Measurements from ENCODE around the gene FGD4.
"Not testable (repeated sequence)": the region's sequence is repeated elsewhere in the genome, so short reads cannot be mapped to it uniquely, and the experiment has no call there.

FGD4 gene

GRCh38 chr12:32504591-32504990 is 105.2 kb downstream of the FGD4 start:
- Histone ChIP-seq H3K4ac (ENCODE audit: low read depth in 1 of 2, low read length in 2 of 2) (no peak overlapping the region), H2BK15ac (ENCODE audit: low read depth, poor library complexity, severe bottlenecking) (no peak overlapping the region), H2BK120ac (ENCODE audit: low read depth, low read length) (no peak overlapping the region), H2AFZ (ENCODE audit: low read depth, low read length) (no peak overlapping the region), H3K18ac (ENCODE audit: low read depth in 1 of 2, low read length in 2 of 2) (no peak overlapping the region), H3K4me1 (ENCODE audit: control insufficient read depth, insufficient read depth, low read depth, low read length) (peaks cover 3% of the 10 kb centered on the region), H3K23ac (ENCODE audit: low read length in 2 of 2) (no peak overlapping the region), H3K36me3 (ENCODE audit: control insufficient read depth in 1 of 2, insufficient read depth in 2 of 2, low read depth in 1 of 2, low read length in 2 of 2) (no peaks in the 10 kb centered on the region), H3K4me2 (ENCODE audit: low read length, poor library complexity, severe bottlenecking) (no peak overlapping the region), H2AK5ac (ENCODE audit: low read length, severe bottlenecking) (no peak overlapping the region), H4K91ac (ENCODE audit: low read length) (no peak overlapping the region), H2BK5ac (ENCODE audit: low read depth, low read length, poor library complexity, severe bottlenecking) (no peak overlapping the region), H3K9me3 (ENCODE audit: control insufficient read depth, low read length) (no peaks in the 10 kb centered on the region), H3K27ac (ENCODE audit: low read length, poor library complexity, severe bottlenecking) (no peak overlapping the region), H3K14ac (ENCODE audit: low read length in 2 of 2) (no peak overlapping the region), H4K8ac (ENCODE audit: low read length) (no peak overlapping the region), H3K79me1 (replicated peaks; ENCODE audit: low read length, poor library complexity, severe bottlenecking) (peaks cover 15% of the 10 kb centered on the region), H3K4me3 (ENCODE audit: insufficient read depth in 1 of 2, low read depth in 1 of 2, low read length in 2 of 2) (no peak overlapping the region), H3K9ac (ENCODE audit: low read length) (no peak overlapping the region), H2BK12ac (ENCODE audit: low read length in 2 of 2) (no peak overlapping the region), H3K27me3 (ENCODE audit: control insufficient read depth in 1 of 2, insufficient read depth in 1 of 2, low read length in 2 of 2) (no peaks in the 10 kb centered on the region)
- WGBS, result 94% methylated on average over 3 of the region's 3 CpGs
- no peak for DNase-seq

- H3K79me1 ChIP-seq (replicated peaks; ENCODE audit: low read length, poor library complexity, severe bottlenecking), result peaks cover 15% of the 10 kb centered on the region
These were observed 105.9 kb downstream of the FGD4 start for GRCh38 chr12:32505067-32505945.

GRCh38 chr12:32507096-32507941 is 108.0 kb downstream of the FGD4 start:
- not testable (repeated sequence) for H3K36me3 ChIP-seq (ENCODE audit: control insufficient read depth in 1 of 2, insufficient read depth in 2 of 2, low read depth in 1 of 2, low read length in 2 of 2); H3K4me1 ChIP-seq (ENCODE audit: control insufficient read depth, insufficient read depth, low read depth, low read length); H2BK5ac ChIP-seq (ENCODE audit: low read depth, low read length, poor library complexity, severe bottlenecking); H3K27me3 ChIP-seq (ENCODE audit: control insufficient read depth in 1 of 2, insufficient read depth in 1 of 2, low read length in 2 of 2); H2AK5ac ChIP-seq (ENCODE audit: low read length, severe bottlenecking); H3K9me3 ChIP-seq (ENCODE audit: control insufficient read depth, low read length); H3K4ac ChIP-seq (ENCODE audit: low read depth in 1 of 2, low read length in 2 of 2); H3K4me2 ChIP-seq (ENCODE audit: low read length, poor library complexity, severe bottlenecking); H2AFZ ChIP-seq (ENCODE audit: low read depth, low read length); H3K18ac ChIP-seq (ENCODE audit: low read depth in 1 of 2, low read length in 2 of 2); H3K27ac ChIP-seq (ENCODE audit: low read length, poor library complexity, severe bottlenecking); H3K9ac ChIP-seq (ENCODE audit: low read length); H4K8ac ChIP-seq (ENCODE audit: low read length); H4K91ac ChIP-seq (ENCODE audit: low read length); H2BK120ac ChIP-seq (ENCODE audit: low read depth, low read length); H3K14ac ChIP-seq (ENCODE audit: low read length in 2 of 2); DNase-seq; H3K4me3 ChIP-seq (ENCODE audit: insufficient read depth in 1 of 2, low read depth in 1 of 2, low read length in 2 of 2); H3K23ac ChIP-seq (ENCODE audit: low read length in 2 of 2); H2BK12ac ChIP-seq (ENCODE audit: low read length in 2 of 2); H2BK15ac ChIP-seq (ENCODE audit: low read depth, poor library complexity, severe bottlenecking)
- peaks cover 19% of the 10 kb centered on the region for H3K79me1 ChIP-seq (replicated peaks; ENCODE audit: low read length, poor library complexity, severe bottlenecking)
- WGBS, result 83% methylated on average over 6 of the region's 8 CpGs

More at GRCh38 chr12:32505067-32505945, 105.9 kb downstream of the FGD4 start:
- no peak overlapping the region for H2BK15ac ChIP-seq (ENCODE audit: low read depth, poor library complexity, severe bottlenecking)
- H3K27ac ChIP-seq (ENCODE audit: low read length, poor library complexity, severe bottlenecking), result no peak overlapping the region
- no peak overlapping the region for H3K4me3 ChIP-seq (ENCODE audit: insufficient read depth in 1 of 2, low read depth in 1 of 2, low read length in 2 of 2)
- no peak overlapping the region for H4K91ac ChIP-seq (ENCODE audit: low read length)
- H3K4ac ChIP-seq (ENCODE audit: low read depth in 1 of 2, low read length in 2 of 2), result no peak overlapping the region
- no peak overlapping the region for H3K23ac ChIP-seq (ENCODE audit: low read length in 2 of 2)
- 88% methylated on average over 9 of the region's 12 CpGs for WGBS
- H3K18ac ChIP-seq (ENCODE audit: low read depth in 1 of 2, low read length in 2 of 2), result no peak overlapping the region
- H3K9me3 ChIP-seq (ENCODE audit: control insufficient read depth, low read length), result no peaks in the 10 kb centered on the region
- H3K27me3 ChIP-seq (ENCODE audit: control insufficient read depth in 1 of 2, insufficient read depth in 1 of 2, low read length in 2 of 2), result no peaks in the 10 kb centered on the region
- no peak overlapping the region for H3K9ac ChIP-seq (ENCODE audit: low read length)
- no peak overlapping the region for H3K14ac ChIP-seq (ENCODE audit: low read length in 2 of 2)
- H2AFZ ChIP-seq (ENCODE audit: low read depth, low read length), result no peak overlapping the region
- H3K4me1 ChIP-seq (ENCODE audit: control insufficient read depth, insufficient read depth, low read depth, low read length), result peaks cover 3% of the 10 kb centered on the region
- no peak overlapping the region for H4K8ac ChIP-seq (ENCODE audit: low read length)
- H2AK5ac ChIP-seq (ENCODE audit: low read length, severe bottlenecking), result no peak overlapping the region
- H2BK5ac ChIP-seq (ENCODE audit: low read depth, low read length, poor library complexity, severe bottlenecking), result no peak overlapping the region
- DNase-seq, result no peak
- no peak overlapping the region for H3K4me2 ChIP-seq (ENCODE audit: low read length, poor library complexity, severe bottlenecking)
- no peaks in the 10 kb centered on the region for H3K36me3 ChIP-seq (ENCODE audit: control insufficient read depth in 1 of 2, insufficient read depth in 2 of 2, low read depth in 1 of 2, low read length in 2 of 2)
- H2BK120ac ChIP-seq (ENCODE audit: low read depth, low read length), result no peak overlapping the region
- H2BK12ac ChIP-seq (ENCODE audit: low read length in 2 of 2), result no peak overlapping the region

- H3K4me3 ChIP-seq (ENCODE audit: insufficient read depth in 1 of 2, low read depth in 1 of 2, low read length in 2 of 2), result no peak overlapping the region
- H4K8ac ChIP-seq (ENCODE audit: low read length), result no peak overlapping the region
- H3K18ac ChIP-seq (ENCODE audit: low read depth in 1 of 2, low read length in 2 of 2), result no peak overlapping the region
- no peaks in the 10 kb centered on the region for H3K36me3 ChIP-seq (ENCODE audit: control insufficient read depth in 1 of 2, insufficient read depth in 2 of 2, low read depth in 1 of 2, low read length in 2 of 2)
- no peak overlapping the region for H2BK12ac ChIP-seq (ENCODE audit: low read length in 2 of 2)
- 65% methylated on average over 3 of the region's 3 CpGs for WGBS
- no peak overlapping the region for H2BK15ac ChIP-seq (ENCODE audit: low read depth, poor library complexity, severe bottlenecking)
- H3K27me3 ChIP-seq (ENCODE audit: control insufficient read depth in 1 of 2, insufficient read depth in 1 of 2, low read length in 2 of 2), result no peaks in the 10 kb centered on the region
- H4K91ac ChIP-seq (ENCODE audit: low read length), result no peak overlapping the region
- no peak overlapping the region for H3K27ac ChIP-seq (ENCODE audit: low read length, poor library complexity, severe bottlenecking)
- no peak overlapping the region for H3K14ac ChIP-seq (ENCODE audit: low read length in 2 of 2)
- H3K4ac ChIP-seq (ENCODE audit: low read depth in 1 of 2, low read length in 2 of 2), result no peak overlapping the region
- no peak overlapping the region for H2BK5ac ChIP-seq (ENCODE audit: low read depth, low read length, poor library complexity, severe bottlenecking)
- no peaks in the 10 kb centered on the region for H3K4me1 ChIP-seq (ENCODE audit: control insufficient read depth, insufficient read depth, low read depth, low read length)
- H3K9me3 ChIP-seq (ENCODE audit: control insufficient read depth, low read length), result no peaks in the 10 kb centered on the region
- no peak for DNase-seq
- no peak overlapping the region for H2AK5ac ChIP-seq (ENCODE audit: low read length, severe bottlenecking)
- H3K79me1 ChIP-seq (replicated peaks; ENCODE audit: low read length, poor library complexity, severe bottlenecking), result peaks cover 21% of the 10 kb centered on the region
- no peak overlapping the region for H2AFZ ChIP-seq (ENCODE audit: low read depth, low read length)
- H3K23ac ChIP-seq (ENCODE audit: low read length in 2 of 2), result no peak overlapping the region
- no peak overlapping the region for H3K4me2 ChIP-seq (ENCODE audit: low read length, poor library complexity, severe bottlenecking)
- no peak overlapping the region for H3K9ac ChIP-seq (ENCODE audit: low read length)
- H2BK120ac ChIP-seq (ENCODE audit: low read depth, low read length), result no peak overlapping the region
These were observed 108.6 kb downstream of the FGD4 start for GRCh38 chr12:32507942-32508320.
